Adrenal gland (tissue), 12 donors: ENCODE results near the gene ZNF776. TPM values are rescaled to one million over a fixed set of nuclear protein-coding genes. Genes with fewer than 3 reads are reported as not detected.
A peak's percentile ranks its signal among the peaks of the same experiment; 100 is the strongest.
"Not testable (repeated sequence)": the region's sequence is repeated elsewhere in the genome, so short reads cannot be mapped to it uniquely, and the experiment has no call there.

Experiments used
- DNase-seq, 7 donors: peaks; one replicate each; pipeline ENCODE4 v3.0.0-alpha.2; 2019 to 2020
- H3K27ac ChIP-seq, 5 donors: fragments of 200-600 bp; sonication (generic) in 4 of 5; 1 replicate in 3 of 5; 2 replicates in 2 of 5; pipeline versions ENCODE4 v1.5.1 to v1.8.0; 2016 to 2020; ENCODE audit warnings: mild to moderate bottlenecking in 1 of 5
- H3K27me3 ChIP-seq: fragments of 200-600 bp; 2 replicates; pipeline ENCODE4 v1.8.0; 2021
- H3K36me3 ChIP-seq, 2 donors: fragments of 200-600 bp; replicated peaks in 1 of 2; 1 replicate in 1 of 2; 2 replicates in 1 of 2; pipeline versions ENCODE4 v1.5.1 to v1.8.0; 2018 to 2022
- H3K4me1 ChIP-seq, 2 donors: fragments of 200-600 bp; replicated peaks in 1 of 2; 1 replicate in 1 of 2; 2 replicates in 1 of 2; pipeline versions ENCODE4 v1.5.1 to v1.8.0; 2018 to 2021
- H3K4me3 ChIP-seq, 4 donors: fragments of 200-600 bp; sonication (generic) in 3 of 4; one replicate each; pipeline ENCODE4 v1.5.1; 2016 to 2018
- H3K9me3 ChIP-seq, 3 donors: fragments of 200-600 bp; sonication (generic) in 1 of 3; replicated peaks in 1 of 3; 1 replicate in 2 of 3; 2 replicates in 1 of 3; pipeline versions ENCODE4 v1.5.1 to v1.8.0; 2016 to 2021
- CTCF ChIP-seq, 6 experiments: fragments of 450-650 bp in 4 of 6; fragments of 200-600 bp in 2 of 6; sonication (generic) in 1 of 6; IDR thresholded peaks; 1 replicate in 5 of 6; 2 replicates in 1 of 6; pipeline versions ENCODE4 v1.5.1 to v1.8.0; 2016 to 2021; ENCODE audit warnings: antibody characterized with exemption in 6 of 6, mild to moderate bottlenecking in 2 of 6, moderate library complexity in 1 of 6
- POLR2A ChIP-seq, 2 donors: fragments of 450-650 bp; IDR thresholded peaks; one replicate each; pipeline ENCODE4 v1.6.1; 2017; ENCODE audit warnings: antibody characterized with exemption in 2 of 2, mild to moderate bottlenecking in 2 of 2, moderate library complexity in 1 of 2
- WGBS, 4 donors: extraction: QIAGEN DNeasy Blood & Tissue Kit in 2 of 4; methylation state at CpG; one replicate each; pipeline versions ENCODE4 v1.1.5 to v1.1.7; 2013 to 2017; 5-methylcytosine and 5-hydroxymethylcytosine counted together
- intact Hi-C, 2 donors: fragments of 100-400 bp; cut with DNase I; formaldehyde crosslinking; loops; one replicate each; pipeline versions ENCODE4 v1.14.1 to v1.15.0; 2022 to 2023
- polyA plus RNA-seq, 3 donors: library from polyadenylated mRNA; stranded (reverse); fragments of 200-250 nt in 2 of 3; fragments of 350-450 nt in 1 of 3; fragmentation: Illumina TruSeq in 1 of 3; extraction: RNeasy Lipid Tissue Mini Kit (QIAGEN cat#74804) in 1 of 3; gene quantifications; one replicate each; pipeline ENCODE4 v1.2.3, GENCODE V29; 2013 to 2014
- total RNA-seq, 9 donors: library from RNA; depleted of rRNA in 4 of 9; stranded (reverse); fragments of >200 nt in 4 of 9; fragments of 120-200 nt in 1 of 9; fragmentation: NEBNext Ultra II Directional in 1 of 9; extraction: Animal tissue kit (Norgen Biotek cat#: 25700) in 1 of 9; gene quantifications; one replicate each; pipeline versions ENCODE4 v1.1.0 to v1.2.4, GENCODE V29; 2013 to 2023
- donor health status: healthy with polysubstance abuse.
- donor health status: Bipolar disorder and iron deficiency.
- donor health status: DM: yes; HTN: yes; CAD: no.
- donor health status: DM: no; HTN: no; CAD: no.
- donor health status: DM: no; HTN: no; CAD: no.
- donor health status: DM: yes; HTN: yes; CAD: no.

ZNF776 gene
- total and polyA plus RNA-seq, 12 donors: 2.2 to 26.3 (median 14.2) TPM

GRCh38 chr19:57786906-57787305, 40.3 kb downstream of the ZNF776 start:
- peaks cover 0 to 8% of the 10 kb centered on the region in 2 donors for H3K36me3 ChIP-seq

GRCh38 chr19:57788114-57788692, 41.6 kb downstream of the ZNF776 start:
- peaks cover 0 to 13% of the 10 kb centered on the region in 2 donors for H3K36me3 ChIP-seq
- no peak overlapping the region for H3K4me3 ChIP-seq
- no peak overlapping the region for H3K27ac ChIP-seq
- no peak for TF ChIP-seq POLR2A (IDR thresholded peaks at IDR 0.05)
- no peak for TF ChIP-seq CTCF (IDR thresholded peaks at IDR 0.05)
- H3K9me3 ChIP-seq: no peaks in the 10 kb centered on the region
- no peaks in the 10 kb centered on the region for H3K27me3 ChIP-seq
- intact Hi-C loops: no loop called here
- DNase-seq: no peak
- no peaks in the 10 kb centered on the region for H3K4me1 ChIP-seq

More at GRCh38 chr19:57786906-57787305, 40.3 kb downstream of the ZNF776 start:
- intact Hi-C loops: no loop called here
- H3K4me1 ChIP-seq: no peaks in the 10 kb centered on the region
- H3K9me3 ChIP-seq: no peaks in the 10 kb centered on the region
- H3K27me3 ChIP-seq: no peaks in the 10 kb centered on the region
- no peak for TF ChIP-seq POLR2A (IDR thresholded peaks at IDR 0.05)
- TF ChIP-seq CTCF (IDR thresholded peaks at IDR 0.05): no peak
- H3K4me3 ChIP-seq: no peak overlapping the region
- DNase-seq: no peak
- 75 to 85% (median 84%) methylated on average over 5 of the region's 5 CpGs for WGBS, 4 donors
- H3K27ac ChIP-seq: no peak overlapping the region

GRCh38 chr19:57789288-57789687, 42.7 kb downstream of the ZNF776 start:
- no peaks in the 10 kb centered on the region for H3K27me3 ChIP-seq
- no peak overlapping the region for H3K27ac ChIP-seq
- intact Hi-C loops: no loop called here
- no peaks in the 10 kb centered on the region for H3K9me3 ChIP-seq
- no peak overlapping the region for H3K4me3 ChIP-seq
- H3K36me3 ChIP-seq: peaks cover 0 to 13% of the 10 kb centered on the region in 2 donors
- DNase-seq: no peak
- WGBS, 4 donors: 97 to 100% (median 98%) methylated on average over 4 of the region's 4 CpGs
- no peak for TF ChIP-seq POLR2A (IDR thresholded peaks at IDR 0.05)
- TF ChIP-seq CTCF (IDR thresholded peaks at IDR 0.05): no peak
- no peaks in the 10 kb centered on the region for H3K4me1 ChIP-seq

- H3K9me3 ChIP-seq, H3K4me3 ChIP-seq, intact Hi-C loops, H3K36me3 ChIP-seq, DNase-seq, H3K27ac ChIP-seq, H3K27me3 ChIP-seq: not testable (repeated sequence)
- 86 to 100% (median 96%) methylated on average over 1 of the region's 1 CpG for WGBS, 4 donors
- peaks cover 0 to 15% of the 10 kb centered on the region in 2 donors for H3K4me1 ChIP-seq
Observed at GRCh38 chr19:57796580-57796979, 50.0 kb downstream of the ZNF776 start.

- DNase-seq: peak in 1 of 7 donors; percentile 4
- Histone ChIP-seq H3K4me1 (peaks cover 6 to 39% of the 10 kb centered on the region in 2 donors), H3K36me3 (no peaks in the 10 kb centered on the region), H3K9me3 (no peaks in the 10 kb centered on the region), H3K27ac (no peak overlapping the region), H3K4me3 (no peak overlapping the region), H3K27me3 (no peaks in the 10 kb centered on the region)
- 86 to 93% (median 89%) methylated on average over 4 to 5 of the region's 5 CpGs for WGBS, 4 donors
- TF ChIP-seq CTCF (IDR thresholded peaks at IDR 0.05): no peak
- TF ChIP-seq POLR2A (IDR thresholded peaks at IDR 0.05): no peak
- intact Hi-C loops: no loop called here
Observed at GRCh38 chr19:57800696-57801095, 54.1 kb downstream of the ZNF776 start.
